Measurements from ENCODE around the gene ABHD17C. TPM values are rescaled to one million over a fixed set of nuclear protein-coding genes. Genes with fewer than 3 reads are reported as not detected.

Gene ABHD17C
- total RNA-seq, 1 donor from 2014 or later, result 17.9 TPM

DNA sequence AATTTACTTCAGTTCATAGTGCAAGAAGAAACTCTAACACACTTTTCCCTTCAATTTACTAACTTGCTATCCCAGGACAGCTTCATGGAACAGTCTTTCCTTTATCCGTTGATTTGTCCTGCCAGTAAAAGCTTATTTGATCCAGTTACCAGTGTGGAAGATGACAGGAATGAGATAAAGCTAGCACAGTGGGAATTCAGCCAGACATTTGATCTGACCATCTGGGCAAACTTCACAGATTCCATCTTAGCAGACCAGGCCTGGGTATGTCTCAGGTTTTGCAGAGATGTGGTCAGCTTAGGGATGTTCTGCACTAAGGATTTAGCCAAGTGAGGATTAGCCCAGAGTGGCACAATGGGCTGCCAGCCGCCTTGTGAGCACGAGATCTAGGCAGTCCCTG, 103.8 kb downstream of the ABHD17C start:
- no peaks in the 10 kb centered on the region for H3K9me3 Mint-ChIP-seq
- peaks cover 35% of the 10 kb centered on the region for H3K27me3 Mint-ChIP-seq (ENCODE audit: low read depth)
- no peak overlapping the region for H3K27ac Mint-ChIP-seq
- TF ChIP-seq, protein P1, sequence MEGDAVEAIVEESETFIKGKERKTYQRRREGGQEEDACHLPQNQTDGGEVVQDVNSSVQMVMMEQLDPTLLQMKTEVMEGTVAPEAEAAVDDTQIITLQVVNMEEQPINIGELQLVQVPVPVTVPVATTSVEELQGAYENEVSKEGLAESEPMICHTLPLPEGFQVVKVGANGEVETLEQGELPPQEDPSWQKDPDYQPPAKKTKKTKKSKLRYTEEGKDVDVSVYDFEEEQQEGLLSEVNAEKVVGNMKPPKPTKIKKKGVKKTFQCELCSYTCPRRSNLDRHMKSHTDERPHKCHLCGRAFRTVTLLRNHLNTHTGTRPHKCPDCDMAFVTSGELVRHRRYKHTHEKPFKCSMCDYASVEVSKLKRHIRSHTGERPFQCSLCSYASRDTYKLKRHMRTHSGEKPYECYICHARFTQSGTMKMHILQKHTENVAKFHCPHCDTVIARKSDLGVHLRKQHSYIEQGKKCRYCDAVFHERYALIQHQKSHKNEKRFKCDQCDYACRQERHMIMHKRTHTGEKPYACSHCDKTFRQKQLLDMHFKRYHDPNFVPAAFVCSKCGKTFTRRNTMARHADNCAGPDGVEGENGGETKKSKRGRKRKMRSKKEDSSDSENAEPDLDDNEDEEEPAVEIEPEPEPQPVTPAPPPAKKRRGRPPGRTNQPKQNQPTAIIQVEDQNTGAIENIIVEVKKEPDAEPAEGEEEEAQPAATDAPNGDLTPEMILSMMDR (IDR thresholded peaks at IDR 0.05; ENCODE audit: unreplicated experiment), result no peak
- H3K4me3 Mint-ChIP-seq, result no peak overlapping the region
- no peaks in the 10 kb centered on the region for H3K4me1 Mint-ChIP-seq
- no peaks in the 10 kb centered on the region for H3K36me3 Mint-ChIP-seq
- DNase-seq (ENCODE audit: low spot score in 2 of 2, unreplicated experiment in 2 of 2), result no peak

DNA sequence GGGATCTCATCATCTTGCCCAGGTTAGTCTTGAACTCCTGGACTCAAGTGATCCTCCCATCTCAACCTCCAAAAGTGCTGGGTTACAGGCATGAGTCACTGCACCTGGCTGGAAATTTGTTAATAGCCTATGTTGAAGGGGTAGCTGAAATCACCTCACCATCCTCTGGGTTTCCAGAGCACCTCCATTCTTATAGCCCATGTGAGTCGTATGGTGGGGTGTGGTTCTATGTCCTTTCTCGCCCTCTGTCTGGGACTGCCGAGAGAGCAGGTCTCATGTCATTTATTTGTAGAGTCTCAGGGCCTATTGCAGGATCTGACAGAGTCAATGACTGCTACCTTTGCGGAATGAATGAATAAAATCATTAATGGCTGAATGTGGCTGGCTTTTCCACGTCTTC, 105.0 kb downstream of the ABHD17C start:
- Mint-ChIP-seq H3K4me3 (no peak overlapping the region), H3K9me3 (no peaks in the 10 kb centered on the region), H3K36me3 (no peaks in the 10 kb centered on the region), H3K27ac (no peak overlapping the region), H3K27me3 (ENCODE audit: low read depth) (peaks cover 39% of the 10 kb centered on the region), H3K4me1 (peaks cover 8% of the 10 kb centered on the region)
- TF ChIP-seq, protein P1 (IDR thresholded peaks at IDR 0.05; ENCODE audit: unreplicated experiment), result no peak
- no peak for DNase-seq (ENCODE audit: low spot score in 2 of 2, unreplicated experiment in 2 of 2)

DNA sequence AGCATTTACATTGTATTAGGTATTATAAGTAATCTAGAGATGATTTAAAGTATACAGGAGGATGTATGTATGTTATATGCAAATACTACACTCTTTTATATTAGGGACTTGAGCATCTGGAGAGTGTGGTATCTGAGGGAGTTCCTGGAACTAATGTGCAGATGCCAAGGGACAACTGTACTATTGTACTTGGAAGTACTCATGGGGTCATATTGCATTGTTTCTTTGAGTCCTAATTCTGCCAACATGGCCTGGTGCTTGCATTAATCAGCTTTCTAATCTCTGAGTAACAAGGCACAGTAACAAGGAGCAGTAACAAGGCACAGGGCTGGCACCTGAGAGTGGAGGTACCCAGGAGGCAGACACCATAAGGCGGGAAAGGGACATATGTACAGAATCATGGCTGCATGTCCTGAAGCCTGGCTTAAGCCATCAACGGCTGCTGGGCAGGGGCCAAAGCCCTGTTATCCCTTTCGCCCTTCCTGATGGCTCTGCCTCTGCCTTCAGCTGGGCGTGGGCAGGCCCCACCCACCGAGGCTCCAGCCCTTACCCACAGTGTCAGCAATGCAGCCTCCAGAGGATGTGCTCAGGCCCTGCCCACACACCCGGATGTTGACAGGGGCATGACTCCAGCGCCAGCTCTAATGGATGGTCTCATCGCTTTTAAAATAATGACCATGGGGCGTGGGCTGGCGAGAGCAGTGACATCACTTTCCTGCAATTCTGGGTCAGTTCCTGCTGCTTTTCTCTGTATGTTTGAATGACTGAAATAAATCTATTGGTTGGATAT, 107.0 kb downstream of the ABHD17C start:
- Mint-ChIP-seq H3K36me3 (no peaks in the 10 kb centered on the region), H3K4me3 (no peak overlapping the region)
- DNase-seq (ENCODE audit: low spot score in 2 of 2, unreplicated experiment in 2 of 2), result no peak

DNA sequence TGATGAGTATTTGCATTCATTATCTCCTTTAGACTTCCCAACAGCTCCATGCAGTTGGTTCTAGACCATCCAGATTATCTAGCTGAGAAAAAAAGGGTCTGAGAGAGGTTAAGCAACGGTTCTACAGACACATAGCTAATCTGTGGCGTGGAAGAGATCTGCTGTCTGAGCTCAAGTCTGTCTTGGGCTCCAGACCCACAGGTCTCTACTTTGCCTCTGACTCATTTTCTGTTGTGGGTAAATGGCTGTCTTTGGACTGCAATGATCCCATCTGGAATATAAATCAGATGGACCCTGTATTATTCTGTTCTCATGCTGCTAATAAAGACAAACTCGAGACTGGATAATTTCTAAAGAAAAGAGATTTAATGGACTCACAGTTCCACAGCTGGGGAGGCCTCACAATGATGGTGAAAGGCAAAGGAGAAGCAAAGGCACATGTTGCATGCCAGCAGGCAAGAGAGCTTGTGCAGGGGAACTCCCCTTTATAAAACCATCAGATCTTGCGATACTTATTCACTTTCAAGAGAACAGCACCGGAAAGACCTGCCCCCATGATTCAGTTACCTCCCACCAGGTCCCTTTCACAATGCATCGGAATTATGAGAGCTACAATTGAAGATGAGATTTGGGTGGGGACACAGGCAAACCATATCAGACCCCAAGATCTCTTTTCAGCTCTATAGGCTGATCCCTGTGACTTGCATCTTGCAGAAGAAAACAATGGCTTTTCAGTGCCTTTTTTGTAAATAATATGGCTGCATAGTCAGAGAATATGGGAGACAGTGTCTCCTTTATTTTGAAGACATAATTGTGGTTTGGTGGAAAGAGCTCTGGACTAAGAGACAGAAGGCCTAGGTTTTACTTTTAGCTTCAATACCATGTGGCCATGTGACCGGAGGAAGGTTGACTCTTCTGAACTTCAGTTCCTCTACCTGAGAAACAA, 108.7 kb downstream of the ABHD17C start:
- H3K4me1 Mint-ChIP-seq, result peaks cover 11% of the 10 kb centered on the region
- DNase-seq (ENCODE audit: low spot score in 2 of 2, unreplicated experiment in 2 of 2), result no peak
- TF ChIP-seq, protein P1 (IDR thresholded peaks at IDR 0.05; ENCODE audit: unreplicated experiment), result no peak
- H3K4me3 Mint-ChIP-seq, result no peak overlapping the region
- H3K36me3 Mint-ChIP-seq, result no peaks in the 10 kb centered on the region
- no peaks in the 10 kb centered on the region for H3K9me3 Mint-ChIP-seq
- peaks cover 54% of the 10 kb centered on the region for H3K27me3 Mint-ChIP-seq (ENCODE audit: low read depth)
- H3K27ac Mint-ChIP-seq, result no peak overlapping the region

More for the DNA sequence above, 107.0 kb downstream of the ABHD17C start:
- Mint-ChIP-seq H3K27me3 (ENCODE audit: low read depth) (peaks cover 42% of the 10 kb centered on the region), H3K27ac (no peak overlapping the region), H3K9me3 (no peaks in the 10 kb centered on the region), H3K4me1 (peaks cover 11% of the 10 kb centered on the region)
- TF ChIP-seq, protein P1 (IDR thresholded peaks at IDR 0.05; ENCODE audit: unreplicated experiment), result no peak

DNA sequence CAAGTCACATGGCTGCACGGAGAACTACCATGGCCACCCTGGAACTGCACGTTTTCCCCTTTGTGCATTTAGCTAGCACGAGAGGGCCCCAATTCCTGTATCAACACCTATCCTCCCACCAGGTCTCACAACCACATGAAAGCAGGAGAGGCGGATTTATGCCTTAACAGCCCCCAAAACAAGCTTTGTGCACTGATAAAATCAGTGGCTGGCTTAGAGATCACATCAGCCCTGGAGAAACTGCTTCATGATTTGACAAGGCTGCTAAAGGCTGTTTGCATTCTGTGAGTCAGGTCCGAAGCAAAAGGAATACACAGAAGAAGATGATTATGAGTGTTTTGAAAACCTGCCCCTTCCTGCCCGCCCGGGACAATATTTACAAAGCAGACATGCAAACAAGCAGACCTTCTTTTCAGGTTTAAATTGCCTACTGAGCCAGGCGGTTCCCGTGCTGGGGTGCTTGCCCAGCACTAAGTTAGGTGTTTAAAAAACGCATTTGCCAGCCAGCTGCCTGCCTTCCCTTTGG, 109.9 kb downstream of the ABHD17C start:
- Mint-ChIP-seq H3K4me3 (no peak overlapping the region), H3K36me3 (no peaks in the 10 kb centered on the region), H3K27me3 (ENCODE audit: low read depth) (peaks cover 56% of the 10 kb centered on the region), H3K9me3 (no peaks in the 10 kb centered on the region), H3K27ac (peak overlapping the region; percentile 13), H3K4me1 (peaks cover 11% of the 10 kb centered on the region)
- TF ChIP-seq, protein P1 (IDR thresholded peaks at IDR 0.05; ENCODE audit: unreplicated experiment), result no peak
- DNase-seq (ENCODE audit: low spot score in 2 of 2, unreplicated experiment in 2 of 2), result no peak

Other genes starting within 250 kb of the ABHD17C start
- 0.70 to 1.2 TPM (median 0.83 TPM) in 3 replicates for gene CEMIP, start 84.1 kb downstream of the ABHD17C start, total RNA-seq

All from mesothelial cell of epicardium (in vitro differentiated cells).